ENCODE measurements around the gene ZDHHC24.

GRCh38 chr11:66488957-66489356 is 56.9 kb downstream of the ZDHHC24 start:
- TF ChIP-seq, protein P1, sequence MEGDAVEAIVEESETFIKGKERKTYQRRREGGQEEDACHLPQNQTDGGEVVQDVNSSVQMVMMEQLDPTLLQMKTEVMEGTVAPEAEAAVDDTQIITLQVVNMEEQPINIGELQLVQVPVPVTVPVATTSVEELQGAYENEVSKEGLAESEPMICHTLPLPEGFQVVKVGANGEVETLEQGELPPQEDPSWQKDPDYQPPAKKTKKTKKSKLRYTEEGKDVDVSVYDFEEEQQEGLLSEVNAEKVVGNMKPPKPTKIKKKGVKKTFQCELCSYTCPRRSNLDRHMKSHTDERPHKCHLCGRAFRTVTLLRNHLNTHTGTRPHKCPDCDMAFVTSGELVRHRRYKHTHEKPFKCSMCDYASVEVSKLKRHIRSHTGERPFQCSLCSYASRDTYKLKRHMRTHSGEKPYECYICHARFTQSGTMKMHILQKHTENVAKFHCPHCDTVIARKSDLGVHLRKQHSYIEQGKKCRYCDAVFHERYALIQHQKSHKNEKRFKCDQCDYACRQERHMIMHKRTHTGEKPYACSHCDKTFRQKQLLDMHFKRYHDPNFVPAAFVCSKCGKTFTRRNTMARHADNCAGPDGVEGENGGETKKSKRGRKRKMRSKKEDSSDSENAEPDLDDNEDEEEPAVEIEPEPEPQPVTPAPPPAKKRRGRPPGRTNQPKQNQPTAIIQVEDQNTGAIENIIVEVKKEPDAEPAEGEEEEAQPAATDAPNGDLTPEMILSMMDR (IDR thresholded peaks at IDR 0.05; ENCODE audit: borderline replicate concordance, extremely low read depth, low read length, poor library complexity, severe bottlenecking), result no peak
- no peak for TF ChIP-seq EZH2 (IDR thresholded peaks at IDR 0.05; ENCODE audit: borderline replicate concordance, low read depth, low read length, severe bottlenecking)
